GM12892 (cell line): ENCODE results near the gene GTPBP8.
"Not testable (repeated sequence)": the region's sequence is repeated elsewhere in the genome, so short reads cannot be mapped to it uniquely, and the experiment has no call there.

Source experiments
- DNase-seq: peaks from one replicate; pipeline ENCODE4 v3.0.0; 2011; ENCODE audit not compliant: insufficient read length
- FAIRE-seq: peaks from 2 replicates; lab custom pipeline; 2011; peaks lifted over from hg19 to GRCh38; lab: Jason Lieb, UNC
- POLR2A ChIP-seq: IDR thresholded peaks from 2 replicates; pipeline ENCODE4 v1.6.1; 2011; ENCODE audit warnings: low read depth, low read length, control low read depth
- POLR2AphosphoS5 ChIP-seq: IDR thresholded peaks from 2 replicates; pipeline ENCODE4 v1.6.1; 2011; ENCODE audit warnings: low read depth, low read length, control low read depth
- TAF1 ChIP-seq: IDR thresholded peaks from 2 replicates; pipeline ENCODE4 v1.6.1; 2011; ENCODE audit warnings: low read depth, mild to moderate bottlenecking, control low read depth, low read length, borderline replicate concordance

Gene GTPBP8

GRCh38 chr3:113040231-113040630, 49.4 kb downstream of the GTPBP8 start:
- DNase-seq (no peak), FAIRE-seq (no peak)
- no peak for TF ChIP-seq POLR2A
- no peak for TF ChIP-seq TAF1
- TF ChIP-seq POLR2AphosphoS5, result no peak

GRCh38 chr3:113043686-113044085, 52.9 kb downstream of the GTPBP8 start:
- DNase-seq (no peak), FAIRE-seq (peak; percentile 24)
- TF ChIP-seq POLR2AphosphoS5 (no peak), TAF1 (no peak), POLR2A (no peak)

- FAIRE-seq, DNase-seq: not testable (repeated sequence)
These were observed 55.6 kb downstream of the GTPBP8 start for GRCh38 chr3:113046186-113046965.

GRCh38 chr3:113051302-113051711, 60.5 kb downstream of the GTPBP8 start:
- no peak for TF ChIP-seq POLR2AphosphoS5
- TF ChIP-seq TAF1, result peak; percentile 15; the same call in 1 of the 2 replicates
- TF ChIP-seq POLR2A, result no peak
- FAIRE-seq (peak; percentile 95), DNase-seq (peak; percentile 44)
